HG03280 (cell line): ENCODE measurements around the gene PKDCC.
"Not testable (repeated sequence)": the region's sequence is repeated elsewhere in the genome, so short reads cannot be mapped to it uniquely, and the experiment has no call there.

ENCODE experiments used
- ATAC-seq: cut with Tn5 transposase; IDR thresholded peaks from one replicate; pipeline ENCODE4 v1.9.1; 2021; ENCODE audit warnings: mild to moderate bottlenecking, moderate library complexity; ENCODE audit not compliant: unreplicated experiment

Gene PKDCC

GRCh38 chr2:42063431-42064171 lies 15.8 kb downstream of the PKDCC start:
- ATAC-seq, result no peak

DNA sequence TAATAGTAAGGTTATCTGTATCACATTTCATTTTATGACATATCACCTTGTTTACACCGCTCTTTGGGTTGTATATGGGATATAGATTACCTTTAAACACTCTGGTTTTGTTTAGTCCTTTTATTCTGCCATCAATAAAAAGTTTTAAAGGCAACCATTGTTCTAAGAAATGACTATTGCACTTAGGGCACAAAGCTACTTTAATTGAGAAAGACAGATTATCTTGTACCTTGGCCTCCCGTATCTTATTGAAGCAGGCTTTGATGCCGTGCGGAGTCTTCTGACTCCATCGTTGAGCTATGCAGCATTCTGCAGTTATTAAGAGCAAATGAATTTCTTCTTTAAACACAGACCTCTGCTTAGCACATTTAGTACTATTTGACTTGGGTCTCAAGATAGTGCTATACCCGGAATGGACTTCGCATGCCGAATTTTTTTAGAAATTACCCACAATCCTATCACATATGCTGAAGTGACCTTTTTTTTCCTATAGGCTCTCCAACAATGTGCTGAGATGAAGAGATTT lies 16.7 kb downstream of the PKDCC start:
- ATAC-seq, result no peak

- not testable (repeated sequence) for ATAC-seq
Observed at GRCh38 chr2:42065753-42066152, 17.9 kb downstream of the PKDCC start.

DNA sequence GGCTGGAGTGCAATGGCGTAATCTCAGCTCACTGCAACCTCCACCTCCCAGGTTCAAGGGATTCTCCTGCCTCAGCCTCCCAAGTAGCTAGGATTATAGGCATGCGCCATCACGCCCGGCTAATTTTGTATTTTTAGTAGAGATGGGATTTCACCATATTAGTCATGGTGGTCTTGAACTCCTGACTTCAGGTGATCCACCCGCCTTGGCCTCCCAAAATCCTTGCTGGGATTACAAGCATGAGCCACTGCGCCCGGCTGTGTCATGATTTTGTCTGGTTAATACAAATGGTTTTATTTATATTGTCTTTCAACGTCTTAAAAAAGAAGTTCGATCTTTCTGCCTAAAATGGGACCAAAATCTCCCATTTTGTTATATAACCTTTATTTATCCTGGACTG lies 19.2 kb downstream of the PKDCC start:
- not testable (repeated sequence) for ATAC-seq

GRCh38 chr2:42067521-42067920 lies 19.7 kb downstream of the PKDCC start:
- ATAC-seq, result no peak

DNA sequence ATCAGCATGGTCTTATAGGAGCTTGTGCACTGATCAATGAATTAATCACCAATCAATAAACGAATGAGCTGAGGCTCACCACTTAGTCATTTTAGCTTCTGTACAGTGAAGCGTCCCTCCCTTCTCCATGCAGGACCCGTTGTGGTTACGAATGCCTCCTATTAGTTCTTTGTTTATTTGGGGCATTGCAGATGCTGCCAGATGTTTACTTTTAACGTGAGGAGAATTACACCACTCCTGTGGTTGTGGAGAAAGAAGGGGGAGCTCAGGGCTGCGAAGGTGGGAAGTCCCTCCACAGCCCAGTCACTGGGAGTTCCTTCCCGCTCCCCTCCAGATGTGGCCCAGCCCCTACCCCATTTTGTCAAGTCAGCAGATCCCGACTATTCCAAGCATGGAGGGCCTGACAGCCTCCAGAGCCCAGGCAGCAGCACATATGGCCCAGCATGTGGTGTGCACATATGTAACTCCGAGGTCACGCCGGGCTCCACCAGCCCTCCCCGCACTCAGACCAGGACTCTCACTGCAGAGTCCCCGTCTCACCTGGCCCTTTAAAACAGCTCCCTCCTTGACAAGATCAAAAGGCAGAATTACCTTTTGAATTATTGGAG lies 20.9 kb downstream of the PKDCC start:
- no peak for ATAC-seq

DNA sequence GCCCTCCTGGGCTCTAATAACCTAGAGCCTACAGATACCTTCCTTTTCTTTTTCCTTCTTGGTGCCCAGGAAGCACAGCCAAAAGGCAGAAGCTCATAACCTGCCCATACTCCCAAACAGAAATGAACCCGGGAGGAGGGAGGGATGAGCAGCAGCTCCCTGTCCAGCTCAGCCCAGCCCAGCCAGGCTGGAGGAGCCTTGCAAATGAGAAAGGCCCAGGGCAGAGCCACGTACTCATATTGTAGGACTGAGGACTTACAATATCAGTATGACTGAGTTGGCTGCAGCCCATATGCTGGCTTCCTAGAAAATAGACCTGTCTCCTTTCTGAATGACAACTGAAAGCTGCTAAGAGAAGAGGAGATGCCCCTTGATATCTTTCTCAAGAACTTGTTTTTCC lies 21.7 kb downstream of the PKDCC start:
- no peak for ATAC-seq

- ATAC-seq, result no peak
Observed at GRCh38 chr2:42071791-42072190, 24.0 kb downstream of the PKDCC start.

DNA sequence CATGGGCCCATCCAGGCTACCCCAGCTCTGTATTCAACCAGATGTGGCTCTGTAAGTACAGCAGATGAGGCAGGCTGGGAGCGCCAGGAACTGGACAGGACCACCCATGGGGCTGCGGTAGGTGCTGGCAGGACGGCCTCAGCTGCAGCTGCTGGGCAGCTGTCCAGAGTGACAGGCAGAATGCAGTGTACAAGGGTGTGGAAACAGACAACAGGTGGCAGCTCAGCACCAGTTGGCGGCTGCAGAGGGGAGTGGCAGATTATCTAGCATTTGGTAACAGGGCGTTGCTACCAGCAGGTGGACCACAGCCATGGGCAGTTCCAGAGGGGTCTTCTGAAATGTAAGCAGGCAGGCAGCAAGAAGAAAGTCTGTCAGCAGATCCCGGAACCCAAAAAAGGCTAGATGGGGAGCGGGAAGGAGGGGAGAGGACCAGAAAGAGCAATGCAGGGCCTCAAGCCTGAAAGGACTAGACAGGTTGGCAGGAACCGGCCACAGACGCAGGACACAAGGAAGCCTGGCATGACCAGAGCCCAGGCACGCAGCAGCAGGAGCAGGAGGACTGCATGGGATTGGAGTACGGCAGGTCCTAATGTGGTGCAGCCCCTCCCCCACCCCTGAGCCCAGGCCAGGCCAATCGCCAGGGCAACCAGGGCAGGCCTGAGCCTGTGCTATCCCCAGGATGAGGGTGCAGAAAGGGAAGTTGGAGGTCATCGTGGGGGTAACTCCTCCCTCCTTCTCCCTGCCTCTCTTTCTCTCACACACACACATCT lies 24.7 kb downstream of the PKDCC start:
- ATAC-seq, result no peak

DNA sequence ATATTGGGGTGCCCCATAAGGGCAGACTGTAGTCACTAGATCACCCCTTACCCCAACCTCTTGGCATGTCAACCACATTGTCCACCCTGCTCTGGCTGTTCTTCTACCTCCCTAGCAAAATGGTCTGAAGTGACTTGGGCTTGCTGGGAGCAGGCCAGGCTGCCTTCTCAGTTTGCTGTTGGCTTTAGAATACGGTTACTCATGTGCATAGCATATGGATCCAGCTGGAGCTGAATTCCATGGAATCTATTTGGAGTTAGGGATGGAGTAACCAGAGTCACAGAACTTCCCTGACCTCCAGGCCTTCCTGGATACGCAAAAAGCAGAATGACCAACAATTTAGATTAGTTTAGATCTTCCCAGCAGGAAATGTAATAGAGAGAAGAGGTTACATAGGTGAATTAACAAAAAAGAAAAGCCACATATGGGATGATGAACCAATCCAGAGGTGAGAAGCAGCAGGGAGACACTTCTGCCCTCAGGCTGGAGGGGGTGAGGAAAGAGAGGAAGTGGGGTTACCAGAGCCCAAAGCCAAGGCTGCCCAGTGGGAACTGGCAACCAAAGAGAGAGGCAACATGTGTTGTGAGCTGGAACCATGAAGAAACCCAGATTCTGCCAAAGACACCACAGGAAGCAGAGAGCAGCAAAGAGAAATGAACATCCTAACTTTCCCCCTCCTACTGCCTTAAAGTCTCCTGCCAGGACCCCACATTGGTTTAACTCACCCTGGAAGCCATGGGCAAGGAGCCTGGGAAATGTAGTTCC lies 26.1 kb downstream of the PKDCC start:
- ATAC-seq, result no peak

- no peak for ATAC-seq
Observed at GRCh38 chr2:42074661-42075060, 26.8 kb downstream of the PKDCC start.

DNA sequence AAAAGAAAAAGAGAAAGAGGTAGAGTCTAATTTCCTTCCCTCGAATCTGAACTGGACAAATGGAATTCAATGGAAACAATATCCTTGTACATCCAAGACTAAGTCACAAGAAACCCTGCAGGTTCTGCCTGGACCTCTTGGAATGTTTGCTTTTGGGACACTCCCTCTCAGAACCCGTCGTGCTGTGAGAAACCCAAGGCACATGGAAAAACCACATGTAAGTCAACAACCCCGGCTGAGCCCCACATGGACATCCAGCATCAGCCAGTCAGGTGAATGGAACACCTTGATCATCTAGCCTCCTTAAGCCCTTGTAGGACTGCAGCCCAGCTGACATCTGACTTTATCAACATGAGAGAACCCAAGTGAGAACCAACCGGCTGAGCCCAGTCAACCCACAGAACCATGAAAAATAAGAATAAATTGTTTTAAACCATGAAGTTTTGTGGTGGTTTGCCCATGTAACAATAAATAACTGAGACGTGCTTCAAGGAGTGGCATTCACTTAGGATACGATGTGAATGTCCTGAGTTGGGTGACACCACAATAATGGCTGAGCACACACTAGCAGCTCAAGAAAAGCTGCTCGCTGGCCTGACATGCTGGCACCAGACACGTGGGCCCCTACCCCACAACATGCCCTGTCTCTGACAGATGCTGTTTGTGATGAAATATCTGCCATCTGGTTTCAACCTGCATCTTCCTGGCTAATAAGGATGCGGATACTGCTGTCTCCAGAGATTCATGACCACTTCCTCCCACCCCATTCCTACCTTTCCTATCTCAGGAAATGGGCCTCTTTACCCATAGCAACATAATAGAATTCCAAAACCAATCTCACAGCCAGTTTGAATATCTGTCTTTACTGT lies 28.8 kb downstream of the PKDCC start:
- ATAC-seq, result no peak

- no peak for ATAC-seq
Observed at GRCh38 chr2:42077343-42077742, 29.5 kb downstream of the PKDCC start.

GRCh38 chr2:42079737-42080287 lies 32.0 kb downstream of the PKDCC start:
- no peak for ATAC-seq

DNA sequence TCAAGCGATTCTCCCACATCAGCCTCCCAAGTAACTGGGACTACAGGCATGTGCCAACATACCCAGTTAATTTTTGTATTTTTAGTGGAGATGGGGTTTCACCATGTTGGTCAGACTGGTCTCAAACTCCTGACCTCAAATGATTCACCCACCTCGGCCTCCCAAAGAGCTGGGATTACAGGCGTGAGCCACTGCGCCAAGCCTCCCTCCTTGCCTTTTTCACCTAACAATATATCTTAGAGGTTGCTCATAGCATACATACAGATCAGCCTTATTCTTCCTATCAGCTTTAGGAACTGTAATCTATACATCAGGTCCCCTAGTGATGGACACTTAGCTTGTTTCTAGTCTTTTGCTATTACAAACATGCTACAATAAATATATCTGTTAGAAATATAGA lies 33.3 kb downstream of the PKDCC start:
- not testable (repeated sequence) for ATAC-seq

GRCh38 chr2:42082016-42082415 lies 34.2 kb downstream of the PKDCC start:
- no peak for ATAC-seq

DNA sequence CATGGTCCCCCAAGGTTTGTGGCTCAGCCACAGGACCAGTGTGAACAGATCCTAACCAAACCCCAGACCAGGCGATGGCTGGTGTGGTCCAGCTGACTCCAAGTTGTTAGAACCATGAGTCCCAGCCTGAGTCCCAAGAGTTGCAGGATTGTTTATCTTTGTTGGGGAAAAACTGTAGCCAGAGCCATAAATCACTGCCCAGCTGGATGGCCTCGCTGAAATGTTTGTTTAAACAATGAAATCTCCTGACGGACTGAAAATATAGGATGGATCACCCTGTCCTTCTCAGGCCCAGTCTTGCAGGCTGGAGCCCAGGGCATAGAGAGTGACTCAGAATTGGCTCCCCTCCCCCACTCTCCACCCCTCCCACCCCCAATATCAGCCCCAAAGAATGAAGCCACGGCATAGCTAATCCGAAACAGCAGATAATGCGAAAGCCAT lies 36.4 kb downstream of the PKDCC start:
- no peak for ATAC-seq

DNA sequence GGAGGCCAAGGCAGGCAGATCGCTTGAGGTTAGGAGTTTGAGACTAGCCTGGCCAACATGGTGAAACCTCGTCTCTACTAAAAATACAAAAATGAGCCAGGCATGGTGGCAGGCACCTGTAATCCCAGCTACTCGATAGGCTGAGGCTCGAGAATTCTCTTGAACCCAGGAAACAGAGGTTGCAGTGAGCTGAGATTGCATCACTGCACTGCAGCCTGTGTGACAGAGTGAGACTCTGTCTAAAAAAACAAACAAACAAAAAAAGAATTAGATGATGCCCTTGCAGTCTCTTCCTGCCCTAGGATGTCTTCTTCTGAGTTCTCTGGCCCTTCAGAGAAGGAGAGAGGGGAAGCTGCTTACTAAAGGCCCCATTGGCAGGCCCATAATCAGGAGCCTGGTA lies 37.2 kb downstream of the PKDCC start:
- ATAC-seq, result not testable (repeated sequence)

- ATAC-seq, result no peak
Observed at GRCh38 chr2:42085706-42086487, 38.1 kb downstream of the PKDCC start.
